IMR-90 (cell line): ENCODE data around the gene BRSK1. TPM values are rescaled to one million over a fixed set of nuclear protein-coding genes. Genes with fewer than 3 reads are reported as not detected.

Source experiments
- ATAC-seq: fragments of 200-7000 bp; cut with Tn5 transposase; 2 replicates; pipeline ENCODE4 v1.9.1; 2020; ENCODE audit warnings: low read depth, mild to moderate bottlenecking, moderate library complexity
- BruUV-seq: library from RNA; stranded (reverse); fragments of 400-500 nt; replicated peaks from 2 replicates; lab custom pipeline; 2021; lab: Mats Ljungman, UMichigan
- CTCF ChIA-PET: fragments of 300-600 bp; formaldehyde crosslinking; extraction: SDS; loops from one replicate; lab custom pipeline; 2021; ENCODE audit warnings: antibody characterized with exemption; lab: Yijun Ruan, JAX
- POLR2A ChIA-PET: fragments of 300-600 bp; sonication (Branson Sonifier 250); formaldehyde crosslinking; loops from one replicate; lab custom pipeline; 2022; ENCODE audit warnings: antibody characterized with exemption; ENCODE audit not compliant: unreplicated experiment; lab: Charles Lee
- DNase-seq: peaks from one replicate; pipeline ENCODE4 v3.0.0; 2013
- H2AFZ ChIP-seq: replicated peaks from 2 replicates; pipeline ENCODE3; 2013; ENCODE audit warnings: low read length, mild to moderate bottlenecking; ENCODE audit not compliant: poor library complexity
- H2AK5ac ChIP-seq: 2 replicates; pipeline ENCODE4 v1.6.1; 2013; ENCODE audit warnings: low read depth, low read length, inconsistent platforms
- H2AK9ac ChIP-seq: replicated peaks from 2 replicates; pipeline ENCODE3; 2013; ENCODE audit warnings: mild to moderate bottlenecking, low read depth, low read length, moderate library complexity; ENCODE audit not compliant: poor library complexity
- H2BK120ac ChIP-seq: 2 replicates; pipeline ENCODE4 v1.6.1; 2013; ENCODE audit warnings: low read depth, low read length, inconsistent platforms
- H2BK15ac ChIP-seq: 3 replicates; pipeline ENCODE4 v1.6.1; 2013; ENCODE audit warnings: low read depth, low read length, inconsistent platforms
- H2BK20ac ChIP-seq: 2 replicates; pipeline ENCODE4 v1.6.1; 2013; ENCODE audit warnings: low read depth, mild to moderate bottlenecking, inconsistent platforms, low read length, moderate library complexity
- H2BK5ac ChIP-seq: 2 replicates; pipeline ENCODE4 v1.6.1; 2013; ENCODE audit warnings: mild to moderate bottlenecking, low read depth, low read length, inconsistent platforms; ENCODE audit not compliant: poor library complexity, severe bottlenecking
- H3K14ac ChIP-seq: replicated peaks from 2 replicates; pipeline ENCODE4 v1.6.1; 2013; ENCODE audit warnings: low read depth, low read length, inconsistent platforms
- H3K18ac ChIP-seq: 2 replicates; pipeline ENCODE4 v1.6.1; 2013; ENCODE audit warnings: low read depth, low read length, control low read depth
- H3K23ac ChIP-seq: 2 replicates; pipeline ENCODE4 v1.6.1; 2013; ENCODE audit warnings: low read depth, low read length, inconsistent platforms
- H3K27ac ChIP-seq: 2 replicates; pipeline ENCODE4 v1.5.1; 2013; ENCODE audit warnings: mild to moderate bottlenecking, control low read depth, low read length; ENCODE audit not compliant: insufficient read depth
- H3K27me3 ChIP-seq: 2 replicates; pipeline ENCODE4 v1.6.1; 2013; ENCODE audit warnings: low read length; ENCODE audit not compliant: control insufficient read depth, insufficient read depth
- H3K36me3 ChIP-seq: 2 replicates; pipeline ENCODE4 v1.6.1; 2013; ENCODE audit warnings: low read length, mixed read lengths; ENCODE audit not compliant: control insufficient read depth, insufficient read depth
- H3K4ac ChIP-seq: 2 replicates; pipeline ENCODE4 v1.6.1; 2013; ENCODE audit warnings: low read depth, low read length, inconsistent platforms
- H3K4me1 ChIP-seq: 2 replicates; pipeline ENCODE4 v1.6.1; 2013; ENCODE audit warnings: low read length, mixed read lengths; ENCODE audit not compliant: control insufficient read depth, insufficient read depth
- H3K4me2 ChIP-seq: 2 replicates; pipeline ENCODE4 v1.6.1; 2013; ENCODE audit warnings: low read depth, mild to moderate bottlenecking, control low read depth, low read length, moderate library complexity
- H3K4me3 ChIP-seq: 2 replicates; pipeline ENCODE4 v1.5.1; 2013; ENCODE audit warnings: low read depth, mild to moderate bottlenecking, control low read depth, low read length, moderate library complexity; ENCODE audit not compliant: insufficient read depth
- H3K56ac ChIP-seq: 2 replicates; pipeline ENCODE4 v1.6.1; 2013; ENCODE audit warnings: low read length, inconsistent platforms; ENCODE audit not compliant: insufficient read depth; ENCODE audit errors: extremely low read depth
- H3K79me1 ChIP-seq, 2 experiments: 2 replicates each; pipeline ENCODE4 v1.6.1; 2013; ENCODE audit warnings: low read length in 2 of 2, inconsistent platforms in 1 of 2, low read depth in 1 of 2
- H3K9ac ChIP-seq: 2 replicates; pipeline ENCODE4 v1.6.1; 2013; ENCODE audit warnings: low read depth, low read length, control low read depth
- H3K9me1 ChIP-seq: 2 replicates; pipeline ENCODE4 v1.6.1; 2013; ENCODE audit warnings: low read length, inconsistent platforms; ENCODE audit not compliant: insufficient read depth
- H3K9me3 ChIP-seq: 2 replicates; pipeline ENCODE4 v1.6.1; 2013; ENCODE audit warnings: low read length; ENCODE audit not compliant: control insufficient read depth, insufficient read depth
- H4K20me1 ChIP-seq: 2 replicates; pipeline ENCODE4 v1.6.1; 2013; ENCODE audit warnings: low read length, inconsistent platforms; ENCODE audit not compliant: insufficient read depth
- H4K5ac ChIP-seq: 2 replicates; pipeline ENCODE4 v1.6.1; 2013; ENCODE audit warnings: mild to moderate bottlenecking, low read depth, low read length, control low read depth
- H4K8ac ChIP-seq, 2 experiments: 2 replicates each; pipeline ENCODE4 v1.6.1; 2013; ENCODE audit warnings: low read depth in 2 of 2, low read length in 2 of 2, control low read depth in 1 of 2, inconsistent platforms in 1 of 2
- H4K91ac ChIP-seq: 2 replicates; pipeline ENCODE4 v1.6.1; 2013; ENCODE audit warnings: low read depth, low read length, inconsistent platforms; ENCODE audit not compliant: insufficient read depth
- CHD1 ChIP-seq: IDR thresholded peaks from 2 replicates; pipeline ENCODE4 v1.6.1; 2012; ENCODE audit warnings: low read depth, low read length, improper control_type of control experiment
- ELK1 ChIP-seq: fragments of 150-350 bp; IDR thresholded peaks from 2 replicates; pipeline ENCODE4 v1.6.1; 2016; ENCODE audit warnings: low read depth, mild to moderate bottlenecking, low read length, moderate library complexity, borderline replicate concordance
- FOS ChIP-seq: fragments of 150-350 bp; IDR thresholded peaks from 2 replicates; pipeline ENCODE4 v1.6.1; 2016; ENCODE audit warnings: low read depth, low read length
- MAFK ChIP-seq: IDR thresholded peaks from 2 replicates; pipeline ENCODE4 v1.6.1; 2012; ENCODE audit warnings: low read depth, low read length, improper control_type of control experiment
- RFX5 ChIP-seq: IDR thresholded peaks from 2 replicates; pipeline ENCODE4 v1.8.0; 2012; ENCODE audit warnings: low read depth, mild to moderate bottlenecking, low read length, moderate library complexity
- SMC3 ChIP-seq: fragments of 150-350 bp; IDR thresholded peaks from 2 replicates; pipeline ENCODE4 v1.6.1; 2016; ENCODE audit warnings: low read depth, mild to moderate bottlenecking, antibody characterized with exemption, low read length, moderate library complexity
- USF2 ChIP-seq: fragments of 150-350 bp; IDR thresholded peaks from 2 replicates; pipeline ENCODE4 v1.6.1; 2017; ENCODE audit warnings: mild to moderate bottlenecking, antibody characterized with exemption, low read length, low read depth
- WGBS, 2 experiments: methylation state at CpG; one replicate each; pipeline versions ENCODE4 v1.1.5 to v1.1.7; 2013; ENCODE audit warnings: missing lambda C conversion rate in 2 of 2; ENCODE audit not compliant: insufficient read length in 1 of 2; ENCODE audit errors: extremely low coverage in 2 of 2; 5-methylcytosine and 5-hydroxymethylcytosine counted together
- dilution Hi-C: fragments of 300-500 bp; cut with HindIII; formaldehyde crosslinking; loops from one replicate; pipeline ENCODE4 v1.14.3; 2018; ENCODE audit warnings: low sequenced_read_pairs; ENCODE audit not compliant: unreplicated experiment
- in situ Hi-C: fragments of 300-500 bp; cut with MboI; formaldehyde crosslinking; loops from 3 replicates; pipeline ENCODE4 v1.14.3; 2019; ENCODE audit warnings: low sequenced_read_pairs, inconsistent platforms, mixed read lengths
- intact Hi-C: fragments of 100-400 bp; cut with micrococcal nuclease; formaldehyde crosslinking; loops from 2 replicates; pipeline ENCODE4 v1.10.0; 2022
- polyA plus RNA-seq, 3 experiments: library from polyadenylated mRNA; depleted of rRNA; stranded (reverse); fragments of >200 nt; gene quantifications; 2 replicates each; pipeline ENCODE4 v1.2.3, GENCODE V29; 2012; ENCODE audit warnings: low replicate concordance in 1 of 3
- total RNA-seq: library from RNA; depleted of rRNA; stranded (reverse); fragments of >200 nt; gene quantifications from 2 replicates; pipeline ENCODE4 v1.2.3, GENCODE V29; 2012

The BRSK1 gene
- total and polyA plus RNA-seq, 2 of the 4 experiments (the other 2 are of a cell fraction): 2.5 to 22.3 TPM

- Histone ChIP-seq H3K79me1 (no peaks in the 10 kb centered on the region), H2AFZ (no peak overlapping the region), H3K23ac (no peak overlapping the region), H3K9me3 (no peaks in the 10 kb centered on the region; the same call in 1 of the 2 replicates), H3K9me1 (no peaks in the 10 kb centered on the region), H3K9ac (no peak overlapping the region), H2BK120ac (no peak overlapping the region), H2BK5ac (no peak overlapping the region), H4K91ac (no peak overlapping the region), H2AK9ac (no peak overlapping the region), H3K4ac (no peak overlapping the region), H2AK5ac (no peak overlapping the region), H3K56ac (no peak overlapping the region), H3K14ac (no peak overlapping the region), H4K8ac (no peak overlapping the region), H3K4me1 (no peaks in the 10 kb centered on the region), H3K36me3 (peaks cover 49% of the 10 kb centered on the region), H2BK15ac (no peak overlapping the region), H3K4me3 (no peak overlapping the region), H4K5ac (no peak overlapping the region), H4K20me1 (no peaks in the 10 kb centered on the region), H2BK20ac (no peak overlapping the region), H3K4me2 (no peak overlapping the region), H3K27ac (no peak overlapping the region), H3K27me3 (no peaks in the 10 kb centered on the region), H3K18ac (no peak overlapping the region)
- intact Hi-C loops: loop anchor here (5.0 kb wide), 1 partner anchor 83 kb away; the partner anchor contains the start of gene RPL28
- no peak for ATAC-seq
- dilution Hi-C loops: no loop called here
- DNase-seq: no peak
- in situ Hi-C loops: no loop called here
- TF ChIP-seq USF2: no peak
- no peak for TF ChIP-seq ELK1
- no peak for TF ChIP-seq FOS
- no peak for TF ChIP-seq SMC3
- no peak for TF ChIP-seq MAFK
- no peak for TF ChIP-seq RFX5
- no peak for TF ChIP-seq CHD1
- BruUV-seq: no TSS peak
- POLR2A ChIA-PET: no interaction called here
- WGBS, 2 experiments: 94% methylated on average over 16 of the region's 39 CpGs; no CpG with 5 or more reads in 1 of the 2 experiments
- CTCF ChIA-PET: no interaction called here
Measured at GRCh38 chr19:55304279-55304978, 20.6 kb downstream of the BRSK1 start.
